Measurements from ENCODE around the gene TMEM204.
A peak's percentile ranks its signal among the peaks of the same experiment; 100 is the strongest.

The TMEM204 gene

DNA sequence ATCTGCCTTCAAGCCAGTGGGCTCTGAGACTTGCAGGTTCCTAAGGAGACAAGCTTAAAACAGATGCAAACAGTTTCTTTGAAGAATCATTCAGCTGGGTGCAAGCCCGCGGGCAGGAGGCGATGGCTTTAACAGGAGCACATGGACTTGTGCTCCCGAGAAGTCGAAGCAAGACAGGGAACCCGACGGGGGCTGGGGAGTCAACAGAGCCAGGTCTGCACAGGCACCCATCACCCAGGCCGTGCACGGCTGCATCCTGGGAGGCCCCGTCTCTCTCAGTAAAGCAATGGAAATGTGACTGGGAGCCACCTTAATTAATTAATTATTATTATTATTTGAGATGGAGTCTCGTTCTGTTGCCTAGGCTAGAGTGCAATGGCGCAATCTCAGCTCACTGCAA, 44.4 kb upstream of the TMEM204 start:
- TF ChIP-seq, protein P1, sequence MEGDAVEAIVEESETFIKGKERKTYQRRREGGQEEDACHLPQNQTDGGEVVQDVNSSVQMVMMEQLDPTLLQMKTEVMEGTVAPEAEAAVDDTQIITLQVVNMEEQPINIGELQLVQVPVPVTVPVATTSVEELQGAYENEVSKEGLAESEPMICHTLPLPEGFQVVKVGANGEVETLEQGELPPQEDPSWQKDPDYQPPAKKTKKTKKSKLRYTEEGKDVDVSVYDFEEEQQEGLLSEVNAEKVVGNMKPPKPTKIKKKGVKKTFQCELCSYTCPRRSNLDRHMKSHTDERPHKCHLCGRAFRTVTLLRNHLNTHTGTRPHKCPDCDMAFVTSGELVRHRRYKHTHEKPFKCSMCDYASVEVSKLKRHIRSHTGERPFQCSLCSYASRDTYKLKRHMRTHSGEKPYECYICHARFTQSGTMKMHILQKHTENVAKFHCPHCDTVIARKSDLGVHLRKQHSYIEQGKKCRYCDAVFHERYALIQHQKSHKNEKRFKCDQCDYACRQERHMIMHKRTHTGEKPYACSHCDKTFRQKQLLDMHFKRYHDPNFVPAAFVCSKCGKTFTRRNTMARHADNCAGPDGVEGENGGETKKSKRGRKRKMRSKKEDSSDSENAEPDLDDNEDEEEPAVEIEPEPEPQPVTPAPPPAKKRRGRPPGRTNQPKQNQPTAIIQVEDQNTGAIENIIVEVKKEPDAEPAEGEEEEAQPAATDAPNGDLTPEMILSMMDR (IDR thresholded peaks at IDR 0.05; ENCODE audit: low read depth, low read length, missing control alignments) = no peak
- H3K4me3 ChIP-seq (replicated peaks; ENCODE audit: low read depth, low read length) = no peak overlapping the region
- DNase-seq (ENCODE audit: extremely low read depth, low read depth) = no peak

DNA sequence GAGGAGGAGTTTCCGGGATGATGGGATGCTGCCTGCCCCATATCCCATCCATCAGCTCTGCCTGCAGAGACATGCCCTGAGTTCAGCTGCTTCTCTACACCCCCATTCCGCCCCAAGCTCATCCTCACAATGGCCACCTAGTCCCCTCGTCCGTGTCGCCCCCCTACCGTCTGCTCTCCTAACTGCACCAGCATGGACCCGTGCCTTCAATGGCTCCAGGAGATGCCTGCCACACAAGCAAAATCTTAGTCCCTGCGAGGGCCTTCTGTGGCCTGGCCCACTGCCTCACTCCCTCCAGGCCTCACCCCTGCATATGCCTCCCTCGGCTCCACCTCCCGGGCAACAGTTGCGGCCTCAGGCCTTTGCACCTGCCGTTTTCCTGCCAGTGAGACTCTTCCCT, 42.1 kb upstream of the TMEM204 start:
- no peak overlapping the region for H3K4me3 ChIP-seq (replicated peaks; ENCODE audit: low read depth, low read length)
- TF ChIP-seq, protein P1 (IDR thresholded peaks at IDR 0.05; ENCODE audit: low read depth, low read length, missing control alignments) = no peak

GRCh38 chr16:1492082-1492922, 41.2 kb upstream of the TMEM204 start:
- H3K4me3 ChIP-seq (replicated peaks; ENCODE audit: low read depth, low read length) = peak overlapping the region; percentile 92
- DNase-seq (ENCODE audit: extremely low read depth, low read depth) = no peak

More for the DNA sequence above, 42.1 kb upstream of the TMEM204 start:
- no peak for DNase-seq (ENCODE audit: extremely low read depth, low read depth)

GRCh38 chr16:1492923-1493745, 40.3 kb upstream of the TMEM204 start, which contains the start of gene TELO2:
TSS of gene TELO2 (plus strand) at chr16:1493360. CDS start at chr16:1494282, 922 bp downstream.
- DNase-seq (ENCODE audit: extremely low read depth, low read depth) = peak; percentile 48
- H3K4me3 ChIP-seq (replicated peaks; ENCODE audit: low read depth, low read length) = peak within 1 kb of the TSS; percentile 92

More at GRCh38 chr16:1492082-1492922, 41.2 kb upstream of the TMEM204 start:
- TF ChIP-seq, protein P1 (IDR thresholded peaks at IDR 0.05; ENCODE audit: low read depth, low read length, missing control alignments) = no peak

DNA sequence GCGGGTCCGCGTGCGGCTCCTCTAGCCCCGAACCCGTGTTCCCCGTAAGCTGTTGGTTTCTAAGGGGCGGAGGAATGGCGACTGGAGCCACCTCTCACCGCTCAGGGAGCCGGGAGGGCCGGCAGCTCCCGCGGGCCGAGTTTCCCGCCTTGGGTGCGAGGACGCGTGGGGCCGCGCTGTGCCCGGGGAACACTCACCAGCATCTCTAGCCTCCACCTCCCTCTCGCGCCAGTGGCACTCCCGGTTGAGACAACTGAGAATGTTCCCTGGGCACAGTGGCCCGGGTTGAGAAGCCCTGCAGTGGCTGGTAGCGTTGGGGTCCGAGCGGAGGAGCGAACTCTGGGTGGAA, 39.7 kb upstream of the TMEM204 start:
- no peak for DNase-seq (ENCODE audit: extremely low read depth, low read depth)
- H3K4me3 ChIP-seq (replicated peaks; ENCODE audit: low read depth, low read length) = peak overlapping the region; percentile 92
- TF ChIP-seq, protein P1 (IDR thresholded peaks at IDR 0.05; ENCODE audit: low read depth, low read length, missing control alignments) = no peak

More at GRCh38 chr16:1492923-1493745, 40.3 kb upstream of the TMEM204 start, which contains the start of gene TELO2:
- TF ChIP-seq, protein P1 (IDR thresholded peaks at IDR 0.05; ENCODE audit: low read depth, low read length, missing control alignments) = no peak

DNA sequence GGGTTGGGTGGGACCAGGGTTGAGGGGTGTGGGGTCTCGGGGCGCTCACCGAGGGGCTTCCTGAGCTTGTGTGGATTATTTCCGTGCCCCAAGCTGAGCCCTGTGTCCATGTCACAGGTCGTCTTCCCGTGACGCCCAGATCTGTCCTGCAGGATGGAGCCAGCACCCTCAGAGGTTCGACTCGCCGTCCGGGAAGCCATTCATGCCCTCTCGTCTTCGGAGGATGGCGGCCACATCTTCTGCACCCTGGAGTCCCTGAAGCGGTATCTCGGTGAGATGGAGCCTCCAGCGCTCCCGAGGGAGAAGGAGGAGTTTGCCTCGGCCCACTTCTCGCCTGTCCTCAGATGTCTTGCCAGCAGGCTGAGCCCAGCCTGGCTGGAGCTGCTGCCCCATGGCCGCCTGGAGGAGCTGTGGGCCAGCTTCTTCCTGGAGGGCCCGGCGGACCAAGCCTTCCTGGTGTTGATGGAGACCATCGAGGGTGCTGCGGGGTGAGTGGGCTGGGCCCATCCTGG, 39.3 kb upstream of the TMEM204 start:
- DNase-seq (ENCODE audit: extremely low read depth, low read depth) = peak; percentile 25
- TF ChIP-seq, protein P1 (IDR thresholded peaks at IDR 0.05; ENCODE audit: low read depth, low read length, missing control alignments) = peak; percentile 73
- H3K4me3 ChIP-seq (replicated peaks; ENCODE audit: low read depth, low read length) = peak overlapping the region; percentile 92
